GM04503 (cell line): ENCODE measurements around the gene TRPV6.

ENCODE experiments used
- DNase-seq: peaks from one replicate; pipeline ENCODE4 v3.0.0-alpha.2; 2012; ENCODE audit warnings: low read depth

Gene TRPV6

DNA sequence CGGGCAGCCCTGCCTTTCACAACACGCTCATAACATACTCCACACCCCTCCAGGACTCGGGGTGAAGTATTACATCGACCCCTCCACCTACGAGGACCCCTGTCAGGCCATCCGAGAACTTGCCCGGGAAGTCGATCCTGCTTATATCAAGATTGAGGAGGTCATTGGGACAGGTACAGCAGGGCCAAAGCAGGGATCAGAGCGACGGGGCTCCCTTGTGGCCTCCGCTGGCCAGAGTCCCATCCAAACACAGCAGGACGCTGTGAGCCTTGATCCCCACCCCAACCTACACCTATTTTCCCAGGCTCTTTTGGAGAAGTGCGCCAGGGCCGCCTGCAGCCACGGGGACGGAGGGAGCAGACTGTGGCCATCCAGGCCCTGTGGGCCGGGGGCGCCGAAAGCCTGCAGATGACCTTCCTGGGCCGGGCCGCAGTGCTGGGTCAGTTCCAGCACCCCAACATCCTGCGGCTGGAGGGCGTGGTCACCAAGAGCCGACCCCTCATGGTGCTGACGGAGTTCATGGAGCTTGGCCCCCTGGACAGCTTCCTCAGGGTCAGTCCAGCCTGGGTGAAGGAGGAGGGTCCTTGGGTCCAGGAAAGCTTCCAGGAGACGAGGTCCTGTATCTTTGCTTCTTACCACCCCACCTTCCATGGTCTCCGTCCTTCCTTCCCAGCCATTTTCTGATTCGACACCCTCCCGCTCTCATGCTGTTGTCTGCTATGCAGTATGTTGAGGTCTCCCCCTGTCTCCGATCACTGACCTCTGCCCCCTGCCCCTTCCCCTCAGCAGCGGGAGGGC, 17.2 kb downstream of the TRPV6 start:
- no peak for DNase-seq

- DNase-seq = no peak
These were observed 18.0 kb downstream of the TRPV6 start for GRCh38 chr7:142867398-142868187.

DNA sequence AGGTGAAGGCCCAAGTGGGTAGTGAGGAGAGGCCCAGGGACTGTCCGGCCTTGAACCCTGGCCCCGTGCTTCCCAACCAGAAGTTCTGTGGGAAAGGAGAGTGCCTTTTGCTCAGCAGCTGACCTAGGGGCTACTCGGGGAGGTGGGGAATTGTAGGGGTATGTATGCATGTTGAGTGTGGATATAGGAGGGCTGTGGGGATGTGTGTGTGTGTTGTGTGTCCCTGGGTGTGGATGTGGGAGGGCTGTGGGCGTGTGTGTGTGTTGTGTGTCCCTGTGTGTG, 18.5 kb downstream of the TRPV6 start:
- DNase-seq = no peak

DNA sequence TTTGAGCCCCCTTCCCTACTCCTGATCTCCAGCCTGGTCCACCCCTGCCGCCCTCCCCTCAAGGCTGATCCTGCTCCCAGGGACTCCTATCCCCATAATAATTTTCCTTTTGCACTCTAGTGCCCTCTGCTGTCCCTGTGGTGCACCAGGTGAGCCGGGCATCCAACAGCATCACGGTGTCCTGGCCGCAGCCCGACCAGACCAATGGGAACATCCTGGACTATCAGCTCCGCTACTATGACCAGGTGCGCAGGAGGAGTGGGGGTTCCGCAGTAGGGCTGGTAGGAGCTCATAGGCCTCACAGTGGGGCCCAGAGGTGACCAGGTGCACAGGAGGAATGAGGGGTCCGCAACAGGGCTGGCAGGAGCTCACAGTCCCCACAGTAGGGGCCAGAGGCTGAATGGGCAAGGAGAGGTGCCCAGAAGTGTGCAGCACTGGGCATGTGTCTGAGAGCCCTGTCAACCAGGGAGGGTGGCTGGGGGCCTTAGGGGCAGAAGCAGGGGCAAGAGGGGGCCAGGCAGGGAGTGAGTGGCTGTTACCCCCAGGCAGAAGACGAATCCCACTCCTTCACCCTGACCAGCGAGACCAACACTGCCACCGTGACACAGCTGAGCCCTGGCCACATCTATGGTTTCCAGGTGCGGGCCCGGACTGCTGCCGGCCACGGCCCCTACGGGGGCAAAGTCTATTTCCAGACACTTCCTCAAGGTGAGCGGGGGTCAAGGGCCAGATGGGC, 19.0 kb downstream of the TRPV6 start:
- DNase-seq = no peak

DNA sequence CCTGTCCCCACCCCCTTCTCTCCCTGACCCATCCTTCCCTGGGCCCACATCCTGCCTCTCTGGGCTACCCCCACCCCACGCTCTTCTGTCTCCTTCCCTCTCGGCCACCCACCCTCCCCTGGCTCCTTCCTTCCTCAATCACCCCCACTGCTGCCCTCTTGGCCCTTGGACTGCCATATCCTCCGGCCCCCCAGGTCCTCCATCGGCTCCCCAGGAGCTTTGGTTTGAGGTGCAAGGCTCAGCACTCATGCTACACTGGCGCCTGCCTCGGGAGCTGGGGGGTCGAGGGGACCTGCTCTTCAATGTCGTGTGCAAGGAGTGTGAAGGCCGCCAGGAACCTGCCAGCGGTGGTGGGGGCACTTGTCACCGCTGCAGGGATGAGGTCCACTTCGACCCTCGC, 19.8 kb downstream of the TRPV6 start:
- DNase-seq = no peak

DNA sequence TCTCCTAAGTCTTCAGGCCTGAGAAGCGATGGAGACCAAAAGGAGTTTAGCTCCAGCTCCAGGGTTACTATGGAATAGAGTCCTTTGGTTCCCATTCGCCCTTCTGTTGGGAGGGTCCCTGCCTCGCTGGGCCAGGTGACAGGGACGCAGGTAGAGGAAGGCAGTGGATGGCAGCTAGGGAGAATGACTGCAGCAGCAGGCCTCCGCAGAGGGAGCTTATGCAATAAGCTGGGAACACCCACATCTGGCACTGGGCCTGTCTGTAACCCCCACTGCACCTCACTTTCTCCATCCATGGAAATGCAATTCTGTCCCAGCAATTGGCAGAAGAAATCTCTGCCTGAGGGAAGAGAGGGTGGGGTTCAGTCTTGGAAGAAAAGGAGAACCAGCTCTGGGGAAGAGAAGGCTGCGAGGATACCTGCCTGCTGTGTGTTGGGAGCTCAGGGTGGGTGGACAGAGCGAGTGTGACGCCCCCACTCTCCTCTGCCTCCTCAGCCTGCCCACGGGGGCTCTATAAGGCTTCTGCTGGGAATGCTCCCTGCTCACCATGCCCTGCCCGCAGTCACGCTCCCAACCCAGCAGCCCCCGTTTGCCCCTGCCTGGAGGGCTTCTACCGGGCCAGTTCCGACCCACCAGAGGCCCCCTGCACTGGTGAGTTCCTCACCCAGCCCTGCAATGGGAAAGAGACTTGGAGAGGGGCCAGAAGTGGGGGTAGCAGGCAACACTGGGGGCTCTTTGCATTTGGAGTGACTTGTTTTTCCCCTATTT, 20.4 kb downstream of the TRPV6 start:
- DNase-seq = no peak

GRCh38 chr7:142863891-142864685, 21.5 kb downstream of the TRPV6 start:
- DNase-seq = no peak

- DNase-seq = no peak
These were observed 22.7 kb downstream of the TRPV6 start for GRCh38 chr7:142862786-142863400.

DNA sequence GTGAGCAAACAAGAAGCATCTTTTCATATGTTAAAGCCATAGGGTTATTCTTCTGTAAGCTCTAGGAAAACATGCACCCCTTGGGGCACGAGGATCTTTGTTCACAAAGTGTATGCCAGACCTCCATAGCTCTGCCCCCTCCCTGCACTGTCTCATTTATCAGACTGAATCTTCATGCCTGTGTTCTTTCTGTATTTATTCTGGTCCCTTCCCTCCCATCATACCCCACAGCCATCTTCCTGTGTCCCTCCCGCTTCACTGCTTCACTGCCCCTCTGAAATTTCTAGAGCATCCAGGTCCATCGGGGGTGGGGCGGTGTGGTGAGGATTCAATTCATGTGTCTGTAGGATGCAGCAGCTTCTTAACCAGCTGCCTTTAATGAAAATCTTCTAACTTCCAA, 23.2 kb downstream of the TRPV6 start:
- no peak for DNase-seq

DNA sequence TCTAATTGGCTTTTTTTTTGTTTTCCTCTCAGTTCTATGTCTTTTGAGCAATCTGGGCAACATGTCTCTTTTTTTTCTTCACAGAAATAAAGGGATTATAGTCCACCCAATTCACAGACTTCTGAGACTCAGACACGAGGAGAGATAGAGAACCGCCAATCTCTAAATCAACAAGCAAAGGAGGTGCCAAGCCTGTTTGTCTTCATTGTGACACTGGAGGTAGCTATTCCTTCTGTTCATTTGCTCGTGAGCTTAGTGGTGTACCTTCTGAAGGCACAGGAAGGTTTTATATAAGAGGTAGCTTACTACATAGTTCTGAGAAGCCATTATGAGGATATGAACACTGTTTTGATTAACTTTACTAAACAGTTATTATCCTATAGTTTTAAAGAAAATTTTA, 24.6 kb downstream of the TRPV6 start:
- no peak for DNase-seq

GRCh38 chr7:142859829-142860228, 25.7 kb downstream of the TRPV6 start:
- no peak for DNase-seq

- DNase-seq = no peak
These were observed 26.1 kb downstream of the TRPV6 start for GRCh38 chr7:142859411-142859810.

- DNase-seq = no peak
These were observed 27.9 kb downstream of the TRPV6 start for GRCh38 chr7:142857625-142858024.

DNA sequence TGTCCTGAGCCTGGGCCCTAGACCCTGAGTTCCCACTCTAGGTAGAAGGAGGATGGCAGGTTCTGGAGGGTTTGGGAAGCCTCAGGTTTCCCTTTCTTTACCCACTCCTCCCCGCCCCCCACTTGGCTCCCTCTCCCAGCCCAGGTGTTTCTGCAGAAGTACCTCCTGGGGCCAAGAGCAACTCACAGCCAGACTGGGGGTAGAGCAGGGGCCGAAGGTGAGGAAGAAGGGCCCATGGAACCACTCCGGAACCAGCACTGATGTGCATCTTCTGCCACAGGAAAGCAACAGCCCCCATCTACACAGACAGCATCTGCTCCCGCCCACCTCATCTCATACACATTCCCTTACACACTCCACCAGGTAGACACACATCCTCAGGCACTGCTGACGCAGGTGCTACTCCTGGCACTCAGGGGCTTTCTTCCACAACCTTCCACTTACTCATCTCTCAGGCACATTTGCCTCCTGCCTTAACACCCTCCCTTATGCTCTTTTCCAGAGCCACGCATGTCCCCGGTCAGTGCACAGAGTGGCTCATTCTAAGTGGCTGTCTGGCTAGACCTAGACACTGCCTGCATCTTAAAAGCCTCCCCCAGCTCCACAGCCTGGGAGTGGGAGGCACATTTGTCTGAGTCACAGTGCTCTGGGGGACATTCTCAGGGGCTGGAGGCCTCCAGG, 28.8 kb downstream of the TRPV6 start:
- DNase-seq = no peak

- DNase-seq = no peak
These were observed 29.6 kb downstream of the TRPV6 start for GRCh38 chr7:142855756-142856564.

GRCh38 chr7:142855114-142855743, 30.3 kb downstream of the TRPV6 start:
- DNase-seq = no peak

DNA sequence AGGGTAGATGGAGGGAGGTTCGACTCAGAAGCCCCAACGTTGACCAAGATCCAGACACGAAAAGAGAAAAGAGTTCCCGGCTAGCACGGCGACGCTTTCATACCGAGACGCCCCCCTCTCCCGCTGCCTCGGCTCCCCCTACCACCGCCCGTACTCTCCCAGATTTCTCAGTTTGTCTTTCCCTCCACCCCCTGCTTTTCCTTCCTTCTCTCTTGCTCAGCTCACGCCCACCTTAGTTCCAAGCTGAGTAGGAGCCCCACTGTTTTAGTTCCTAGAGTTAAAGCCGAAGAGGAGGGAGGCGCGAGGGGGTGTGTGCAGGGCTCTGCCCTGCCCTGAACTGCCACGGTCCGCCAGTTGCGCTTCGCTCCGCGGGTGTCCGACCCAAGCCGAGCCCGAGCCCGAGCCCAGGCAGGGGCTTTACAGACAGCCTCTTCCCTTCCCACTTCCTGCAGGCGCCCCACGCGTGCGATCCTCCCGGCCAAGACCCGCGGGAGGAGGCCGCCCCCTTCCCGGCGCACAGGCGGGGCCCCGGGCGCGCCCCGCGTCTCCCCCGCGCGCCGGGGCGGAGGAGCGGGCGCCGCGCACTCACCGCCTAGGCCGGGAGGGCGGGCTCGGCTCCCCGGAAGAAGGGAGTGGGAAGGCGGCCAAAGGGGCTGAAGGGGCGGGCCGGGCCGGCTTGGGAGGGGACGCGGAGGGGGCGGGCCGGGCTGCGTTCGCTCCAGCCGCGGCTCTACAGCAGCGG, 31.0 kb downstream of the TRPV6 start, which contains the start of gene EPHB6:
EPHB6 (plus strand) TSS at position 705 of the 742 bp plus-strand sequence. CDS start 8,152 bp downstream, outside the sequence.
- no peak for DNase-seq

- DNase-seq = no peak
These were observed 31.7 kb downstream of the TRPV6 start for GRCh38 chr7:142853739-142854371.
